OCI-LY1 (cell line): ENCODE data around the gene TXNDC11.

Source experiments
- EZH2 ChIP-seq: fragments of 200-600 bp; sonication (generic), shearing (Covaris generic); IDR thresholded peaks from 2 replicates; pipeline ENCODE4 v1.8.0; 2017; ENCODE audit warnings: borderline replicate concordance, mixed run types, mild to moderate bottlenecking, antibody characterized with exemption, low read length, moderate library complexity, mixed read lengths
- TF ChIP-seq, protein P1 (sequence below): fragments of 200-600 bp; sonication (generic), shearing (Covaris generic); IDR thresholded peaks from 2 replicates; pipeline ENCODE4 v1.5.1; 2017; ENCODE audit warnings: mild to moderate bottlenecking, antibody characterized with exemption, low read length, moderate library complexity, mixed read lengths

DNA sequence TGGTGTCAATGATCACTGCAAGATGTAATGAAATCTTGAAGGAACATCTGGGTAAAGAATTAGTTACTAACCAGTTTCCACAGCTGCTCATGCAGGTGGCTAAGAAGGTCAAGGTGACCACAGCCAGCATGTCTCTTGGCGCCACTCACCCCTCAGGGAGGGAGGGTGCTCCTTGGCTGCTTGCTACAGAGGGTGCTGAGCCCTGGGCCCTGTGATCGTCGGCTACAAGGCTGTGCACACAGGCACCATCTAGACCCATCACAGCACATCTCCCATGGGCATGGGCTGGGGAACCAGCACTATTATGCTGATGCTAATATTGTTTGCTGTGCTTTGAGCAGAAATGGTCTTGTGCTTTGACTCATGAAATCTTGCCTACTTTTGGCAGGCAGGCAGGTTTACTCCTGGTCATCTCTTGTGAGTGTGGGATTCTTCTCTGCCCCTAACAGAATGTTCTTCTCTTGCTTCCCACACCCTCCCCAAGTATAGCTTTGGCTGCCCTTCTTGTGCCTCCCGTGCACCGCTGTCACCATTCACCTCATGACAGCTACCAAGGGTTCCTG, 36.4 kb downstream of the TXNDC11 start:
- TF ChIP-seq, protein P1, sequence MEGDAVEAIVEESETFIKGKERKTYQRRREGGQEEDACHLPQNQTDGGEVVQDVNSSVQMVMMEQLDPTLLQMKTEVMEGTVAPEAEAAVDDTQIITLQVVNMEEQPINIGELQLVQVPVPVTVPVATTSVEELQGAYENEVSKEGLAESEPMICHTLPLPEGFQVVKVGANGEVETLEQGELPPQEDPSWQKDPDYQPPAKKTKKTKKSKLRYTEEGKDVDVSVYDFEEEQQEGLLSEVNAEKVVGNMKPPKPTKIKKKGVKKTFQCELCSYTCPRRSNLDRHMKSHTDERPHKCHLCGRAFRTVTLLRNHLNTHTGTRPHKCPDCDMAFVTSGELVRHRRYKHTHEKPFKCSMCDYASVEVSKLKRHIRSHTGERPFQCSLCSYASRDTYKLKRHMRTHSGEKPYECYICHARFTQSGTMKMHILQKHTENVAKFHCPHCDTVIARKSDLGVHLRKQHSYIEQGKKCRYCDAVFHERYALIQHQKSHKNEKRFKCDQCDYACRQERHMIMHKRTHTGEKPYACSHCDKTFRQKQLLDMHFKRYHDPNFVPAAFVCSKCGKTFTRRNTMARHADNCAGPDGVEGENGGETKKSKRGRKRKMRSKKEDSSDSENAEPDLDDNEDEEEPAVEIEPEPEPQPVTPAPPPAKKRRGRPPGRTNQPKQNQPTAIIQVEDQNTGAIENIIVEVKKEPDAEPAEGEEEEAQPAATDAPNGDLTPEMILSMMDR, result no peak
- no peak for TF ChIP-seq EZH2
